Subcutaneous abdominal adipose tissue (tissue), 5 donors: ENCODE results near the gene IL4R.

Experiments
- H3K27ac ChIP-seq: one replicate; pipeline ENCODE4 v1.7.0; 2013; ENCODE audit warnings: low read depth, mild to moderate bottlenecking, inconsistent platforms, low read length, moderate library complexity
- H3K27me3 ChIP-seq, 5 donors: one replicate each; pipeline ENCODE4 v1.7.0; 2013; ENCODE audit warnings: low read length in 5 of 5, inconsistent platforms in 1 of 5; ENCODE audit not compliant: control insufficient read depth in 5 of 5, insufficient read depth in 4 of 5
- H3K36me3 ChIP-seq, 5 donors: one replicate each; pipeline ENCODE4 v1.7.0; 2013; ENCODE audit warnings: low read length in 5 of 5; ENCODE audit not compliant: control insufficient read depth in 5 of 5, insufficient read depth in 5 of 5
- H3K4me1 ChIP-seq, 5 donors: one replicate each; pipeline ENCODE4 v1.7.0; 2013; ENCODE audit warnings: low read length in 5 of 5, mild to moderate bottlenecking in 3 of 5, moderate library complexity in 1 of 5; ENCODE audit not compliant: control insufficient read depth in 5 of 5, insufficient read depth in 5 of 5
- H3K4me3 ChIP-seq, 5 donors: one replicate each; pipeline ENCODE4 v1.7.0; 2013; ENCODE audit warnings: low read length in 5 of 5, low read depth in 1 of 5
- H3K9ac ChIP-seq, 5 donors: one replicate each; pipeline ENCODE4 v1.7.0; 2013; ENCODE audit warnings: low read length in 5 of 5, mild to moderate bottlenecking in 4 of 5, moderate library complexity in 3 of 5
- H3K9me3 ChIP-seq, 5 donors: one replicate each; pipeline ENCODE4 v1.7.0; 2013; ENCODE audit warnings: low read length in 5 of 5; ENCODE audit not compliant: control insufficient read depth in 5 of 5
- donor health status: healthy.
- donor health status: healthy.
- donor health status: healthy.
- donor health status: healthy.
- donor health status: healthy.

The IL4R gene

GRCh38 chr16:27303256-27304100 lies 10.3 kb upstream of the IL4R start:
- H3K4me1 ChIP-seq, result peaks cover 2 to 10% (median 8%) of the 10 kb centered on the region in 5 donors
- no peak overlapping the region for H3K27ac ChIP-seq
- H3K4me3 ChIP-seq, result no peak overlapping the region
- peaks cover 0 to 2% (median 0%) of the 10 kb centered on the region in 5 donors for H3K27me3 ChIP-seq
- no peaks in the 10 kb centered on the region for H3K36me3 ChIP-seq
- H3K9ac ChIP-seq, result no peak overlapping the region
- H3K9me3 ChIP-seq, result no peaks in the 10 kb centered on the region

- no peak overlapping the region for H3K4me3 ChIP-seq
- no peaks in the 10 kb centered on the region for H3K36me3 ChIP-seq
- peaks cover 2 to 10% (median 8%) of the 10 kb centered on the region in 5 donors for H3K4me1 ChIP-seq
- H3K9me3 ChIP-seq, result peaks cover 0 to 4% (median 0%) of the 10 kb centered on the region in 5 donors
- peaks cover 0 to 2% (median 0%) of the 10 kb centered on the region in 5 donors for H3K27me3 ChIP-seq
- H3K27ac ChIP-seq, result no peak overlapping the region
- no peak overlapping the region for H3K9ac ChIP-seq
Measured at GRCh38 chr16:27304102-27304501, 9.7 kb upstream of the IL4R start.

GRCh38 chr16:27304881-27305745 lies 8.7 kb upstream of the IL4R start:
- peaks cover 0 to 2% (median 0%) of the 10 kb centered on the region in 5 donors for H3K27me3 ChIP-seq
- no peaks in the 10 kb centered on the region for H3K36me3 ChIP-seq
- H3K27ac ChIP-seq, result no peak overlapping the region
- H3K4me1 ChIP-seq, result peaks cover 2 to 10% (median 8%) of the 10 kb centered on the region in 5 donors
- no peak overlapping the region for H3K9ac ChIP-seq
- H3K9me3 ChIP-seq, result peaks cover 0 to 5% (median 0%) of the 10 kb centered on the region in 5 donors
- H3K4me3 ChIP-seq, result no peak overlapping the region

GRCh38 chr16:27305839-27306442 lies 7.8 kb upstream of the IL4R start:
- Histone ChIP-seq H3K9me3 (peaks cover 0 to 5% (median 0%) of the 10 kb centered on the region in 5 donors), H3K4me3 (no peak overlapping the region), H3K27ac (no peak overlapping the region), H3K36me3 (no peaks in the 10 kb centered on the region), H3K4me1 (peaks cover 2 to 10% (median 8%) of the 10 kb centered on the region in 5 donors), H3K27me3 (peaks cover 0 to 3% (median 0%) of the 10 kb centered on the region in 5 donors), H3K9ac (no peak overlapping the region)

GRCh38 chr16:27308792-27309191 lies 5.0 kb upstream of the IL4R start:
- H3K9ac ChIP-seq, result no peak overlapping the region
- H3K4me3 ChIP-seq, result no peak overlapping the region
- peaks cover 0 to 14% (median 4%) of the 10 kb centered on the region in 5 donors for H3K27me3 ChIP-seq
- H3K36me3 ChIP-seq, result no peaks in the 10 kb centered on the region
- H3K9me3 ChIP-seq, result peaks cover 0 to 5% (median 0%) of the 10 kb centered on the region in 5 donors
- no peak overlapping the region for H3K27ac ChIP-seq
- peaks cover 2 to 19% (median 14%) of the 10 kb centered on the region in 5 donors for H3K4me1 ChIP-seq

GRCh38 chr16:27310576-27311447 lies 3.0 kb upstream of the IL4R start:
- Histone ChIP-seq H3K4me3 (no peak overlapping the region), H3K27ac (no peak overlapping the region), H3K9ac (no peak overlapping the region), H3K27me3 (peaks cover 0 to 19% (median 4%) of the 10 kb centered on the region in 5 donors), H3K4me1 (peaks cover 7 to 26% (median 22%) of the 10 kb centered on the region in 5 donors), H3K36me3 (no peaks in the 10 kb centered on the region), H3K9me3 (peaks cover 0 to 5% (median 0%) of the 10 kb centered on the region in 5 donors)

GRCh38 chr16:27311448-27311830 lies 2.3 kb upstream of the IL4R start:
- no peaks in the 10 kb centered on the region for H3K36me3 ChIP-seq
- H3K27me3 ChIP-seq, result peaks cover 0 to 19% (median 7%) of the 10 kb centered on the region in 5 donors
- peaks cover 0 to 5% (median 0%) of the 10 kb centered on the region in 5 donors for H3K9me3 ChIP-seq
- no peak overlapping the region for H3K4me3 ChIP-seq
- no peak overlapping the region for H3K9ac ChIP-seq
- no peak overlapping the region for H3K27ac ChIP-seq
- peaks cover 9 to 33% (median 27%) of the 10 kb centered on the region in 5 donors for H3K4me1 ChIP-seq

- Histone ChIP-seq H3K4me1 (peaks cover 9 to 36% (median 31%) of the 10 kb centered on the region in 5 donors), H3K4me3 (no peak overlapping the region), H3K9ac (no peak overlapping the region)
Measured at GRCh38 chr16:27311897-27312303, 1.9 kb upstream of the IL4R start.

More at GRCh38 chr16:27311897-27312303, 1.9 kb upstream of the IL4R start:
- Histone ChIP-seq H3K36me3 (no peaks in the 10 kb centered on the region), H3K27ac (no peak overlapping the region), H3K27me3 (peaks cover 0 to 19% (median 7%) of the 10 kb centered on the region in 5 donors), H3K9me3 (peaks cover 0 to 5% (median 0%) of the 10 kb centered on the region in 5 donors)
